ENCODE data around the gene DHCR24.

Gene DHCR24

GRCh38 chr1:54806931-54807611 is 79.9 kb downstream of the DHCR24 start:
- no peak overlapping the region for H3K27ac ChIP-seq
- no peak for DNase-seq (ENCODE audit: low read depth, low spot score)

- no peak for DNase-seq (ENCODE audit: low read depth, low spot score)
Measured at GRCh38 chr1:54805981-54806381, 81.0 kb downstream of the DHCR24 start.

GRCh38 chr1:54805466-54805865 is 81.5 kb downstream of the DHCR24 start:
- H3K27ac ChIP-seq: peak overlapping the region; percentile 49
- no peak for DNase-seq (ENCODE audit: low read depth, low spot score)

More at GRCh38 chr1:54805981-54806381, 81.0 kb downstream of the DHCR24 start:
- no peak overlapping the region for H3K27ac ChIP-seq

GRCh38 chr1:54804471-54805132 is 82.4 kb downstream of the DHCR24 start:
- DNase-seq (ENCODE audit: low read depth, low spot score): no peak
- peak overlapping the region; percentile 49 for H3K27ac ChIP-seq

- H3K27ac ChIP-seq: peak overlapping the region; percentile 49
- no peak for DNase-seq (ENCODE audit: low read depth, low spot score)
Measured at GRCh38 chr1:54803761-54804470, 83.1 kb downstream of the DHCR24 start.

GRCh38 chr1:54800899-54801759 is 85.9 kb downstream of the DHCR24 start, which contains the start of gene TTC22:
TSS of gene TTC22 (minus strand) at chr1:54801323. CDS start at chr1:54801163, 160 bp downstream.
- no peak for DNase-seq (ENCODE audit: low read depth, low spot score)
- peak within 1 kb of the TSS; percentile 58 for H3K27ac ChIP-seq

- peak overlapping the region; percentile 58 for H3K27ac ChIP-seq
Measured at GRCh38 chr1:54800041-54800898, 86.7 kb downstream of the DHCR24 start.

More at GRCh38 chr1:54800041-54800898, 86.7 kb downstream of the DHCR24 start:
- no peak for DNase-seq (ENCODE audit: low read depth, low spot score)
